IMR-90 (cell line): ENCODE measurements around the gene EEF1AKMT1. TPM values are rescaled to one million over a fixed set of nuclear protein-coding genes. Genes with fewer than 3 reads are reported as not detected.

Experiments used
- ATAC-seq: fragments of 200-7000 bp; cut with Tn5 transposase; 2 replicates; pipeline ENCODE4 v1.9.1; 2020; ENCODE audit warnings: low read depth, mild to moderate bottlenecking, moderate library complexity
- BruUV-seq: library from RNA; stranded (reverse); fragments of 400-500 nt; replicated peaks from 2 replicates; lab custom pipeline; 2021; lab: Mats Ljungman, UMichigan
- CTCF ChIA-PET: fragments of 300-600 bp; formaldehyde crosslinking; extraction: SDS; loops from one replicate; lab custom pipeline; 2021; ENCODE audit warnings: antibody characterized with exemption; lab: Yijun Ruan, JAX
- POLR2A ChIA-PET: fragments of 300-600 bp; sonication (Branson Sonifier 250); formaldehyde crosslinking; loops from one replicate; lab custom pipeline; 2022; ENCODE audit warnings: antibody characterized with exemption; ENCODE audit not compliant: unreplicated experiment; lab: Charles Lee
- DNase-seq: peaks from one replicate; pipeline ENCODE4 v3.0.0; 2013
- H2AFZ ChIP-seq: replicated peaks from 2 replicates; pipeline ENCODE3; 2013; ENCODE audit warnings: low read length, mild to moderate bottlenecking; ENCODE audit not compliant: poor library complexity
- H2AK5ac ChIP-seq: 2 replicates; pipeline ENCODE4 v1.6.1; 2013; ENCODE audit warnings: low read depth, low read length, inconsistent platforms
- H2AK9ac ChIP-seq: replicated peaks from 2 replicates; pipeline ENCODE3; 2013; ENCODE audit warnings: mild to moderate bottlenecking, low read depth, low read length, moderate library complexity; ENCODE audit not compliant: poor library complexity
- H2BK120ac ChIP-seq: 2 replicates; pipeline ENCODE4 v1.6.1; 2013; ENCODE audit warnings: low read depth, low read length, inconsistent platforms
- H2BK15ac ChIP-seq: 3 replicates; pipeline ENCODE4 v1.6.1; 2013; ENCODE audit warnings: low read depth, low read length, inconsistent platforms
- H2BK20ac ChIP-seq: 2 replicates; pipeline ENCODE4 v1.6.1; 2013; ENCODE audit warnings: low read depth, mild to moderate bottlenecking, inconsistent platforms, low read length, moderate library complexity
- H2BK5ac ChIP-seq: 2 replicates; pipeline ENCODE4 v1.6.1; 2013; ENCODE audit warnings: mild to moderate bottlenecking, low read depth, low read length, inconsistent platforms; ENCODE audit not compliant: poor library complexity, severe bottlenecking
- H3K14ac ChIP-seq: replicated peaks from 2 replicates; pipeline ENCODE4 v1.6.1; 2013; ENCODE audit warnings: low read depth, low read length, inconsistent platforms
- H3K18ac ChIP-seq: 2 replicates; pipeline ENCODE4 v1.6.1; 2013; ENCODE audit warnings: low read depth, low read length, control low read depth
- H3K23ac ChIP-seq: 2 replicates; pipeline ENCODE4 v1.6.1; 2013; ENCODE audit warnings: low read depth, low read length, inconsistent platforms
- H3K27ac ChIP-seq: 2 replicates; pipeline ENCODE4 v1.5.1; 2013; ENCODE audit warnings: mild to moderate bottlenecking, control low read depth, low read length; ENCODE audit not compliant: insufficient read depth
- H3K27me3 ChIP-seq: 2 replicates; pipeline ENCODE4 v1.6.1; 2013; ENCODE audit warnings: low read length; ENCODE audit not compliant: control insufficient read depth, insufficient read depth
- H3K36me3 ChIP-seq: 2 replicates; pipeline ENCODE4 v1.6.1; 2013; ENCODE audit warnings: low read length, mixed read lengths; ENCODE audit not compliant: control insufficient read depth, insufficient read depth
- H3K4ac ChIP-seq: 2 replicates; pipeline ENCODE4 v1.6.1; 2013; ENCODE audit warnings: low read depth, low read length, inconsistent platforms
- H3K4me1 ChIP-seq: 2 replicates; pipeline ENCODE4 v1.6.1; 2013; ENCODE audit warnings: low read length, mixed read lengths; ENCODE audit not compliant: control insufficient read depth, insufficient read depth
- H3K4me2 ChIP-seq: 2 replicates; pipeline ENCODE4 v1.6.1; 2013; ENCODE audit warnings: low read depth, mild to moderate bottlenecking, control low read depth, low read length, moderate library complexity
- H3K4me3 ChIP-seq: 2 replicates; pipeline ENCODE4 v1.5.1; 2013; ENCODE audit warnings: low read depth, mild to moderate bottlenecking, control low read depth, low read length, moderate library complexity; ENCODE audit not compliant: insufficient read depth
- H3K56ac ChIP-seq: 2 replicates; pipeline ENCODE4 v1.6.1; 2013; ENCODE audit warnings: low read length, inconsistent platforms; ENCODE audit not compliant: insufficient read depth; ENCODE audit errors: extremely low read depth
- H3K79me1 ChIP-seq, 2 experiments: 2 replicates each; pipeline ENCODE4 v1.6.1; 2013; ENCODE audit warnings: low read length in 2 of 2, inconsistent platforms in 1 of 2, low read depth in 1 of 2
- H3K9ac ChIP-seq: 2 replicates; pipeline ENCODE4 v1.6.1; 2013; ENCODE audit warnings: low read depth, low read length, control low read depth
- H3K9me1 ChIP-seq: 2 replicates; pipeline ENCODE4 v1.6.1; 2013; ENCODE audit warnings: low read length, inconsistent platforms; ENCODE audit not compliant: insufficient read depth
- H3K9me3 ChIP-seq: 2 replicates; pipeline ENCODE4 v1.6.1; 2013; ENCODE audit warnings: low read length; ENCODE audit not compliant: control insufficient read depth, insufficient read depth
- H4K20me1 ChIP-seq: 2 replicates; pipeline ENCODE4 v1.6.1; 2013; ENCODE audit warnings: low read length, inconsistent platforms; ENCODE audit not compliant: insufficient read depth
- H4K5ac ChIP-seq: 2 replicates; pipeline ENCODE4 v1.6.1; 2013; ENCODE audit warnings: mild to moderate bottlenecking, low read depth, low read length, control low read depth
- H4K8ac ChIP-seq, 2 experiments: 2 replicates each; pipeline ENCODE4 v1.6.1; 2013; ENCODE audit warnings: low read depth in 2 of 2, low read length in 2 of 2, control low read depth in 1 of 2, inconsistent platforms in 1 of 2
- H4K91ac ChIP-seq: 2 replicates; pipeline ENCODE4 v1.6.1; 2013; ENCODE audit warnings: low read depth, low read length, inconsistent platforms; ENCODE audit not compliant: insufficient read depth
- CEBPB ChIP-seq: IDR thresholded peaks from 2 replicates; pipeline ENCODE4 v1.6.1; 2012; ENCODE audit warnings: low read depth, low read length, improper control_type of control experiment
- CHD1 ChIP-seq: IDR thresholded peaks from 2 replicates; pipeline ENCODE4 v1.6.1; 2012; ENCODE audit warnings: low read depth, low read length, improper control_type of control experiment
- FOS ChIP-seq: fragments of 150-350 bp; IDR thresholded peaks from 2 replicates; pipeline ENCODE4 v1.6.1; 2016; ENCODE audit warnings: low read depth, low read length
- MAFK ChIP-seq: IDR thresholded peaks from 2 replicates; pipeline ENCODE4 v1.6.1; 2012; ENCODE audit warnings: low read depth, low read length, improper control_type of control experiment
- MAZ ChIP-seq: IDR thresholded peaks from 2 replicates; pipeline ENCODE4 v1.6.1; 2012; ENCODE audit warnings: low read depth, mild to moderate bottlenecking, low read length, improper control_type of control experiment, moderate library complexity, borderline replicate concordance
- MXI1 ChIP-seq: IDR thresholded peaks from 2 replicates; pipeline ENCODE4 v1.6.1; 2012; ENCODE audit warnings: low read depth, mild to moderate bottlenecking, low read length, moderate library complexity, borderline replicate concordance
- POLR2A ChIP-seq: IDR thresholded peaks from 2 replicates; pipeline ENCODE4 v1.6.1; 2012; ENCODE audit warnings: mild to moderate bottlenecking, low read depth, low read length
- RAD21 ChIP-seq: IDR thresholded peaks from 2 replicates; pipeline ENCODE4 v1.6.1; 2012; ENCODE audit warnings: low read length, improper control_type of control experiment
- RCOR1 ChIP-seq: IDR thresholded peaks from 2 replicates; pipeline ENCODE4 v1.6.1; 2012; ENCODE audit warnings: mild to moderate bottlenecking, low read length, improper control_type of control experiment; ENCODE audit not compliant: insufficient replicate concordance
- SMC3 ChIP-seq: fragments of 150-350 bp; IDR thresholded peaks from 2 replicates; pipeline ENCODE4 v1.6.1; 2016; ENCODE audit warnings: low read depth, mild to moderate bottlenecking, antibody characterized with exemption, low read length, moderate library complexity
- USF2 ChIP-seq: fragments of 150-350 bp; IDR thresholded peaks from 2 replicates; pipeline ENCODE4 v1.6.1; 2017; ENCODE audit warnings: mild to moderate bottlenecking, antibody characterized with exemption, low read length, low read depth
- WGBS, 2 experiments: methylation state at CpG; one replicate each; pipeline versions ENCODE4 v1.1.5 to v1.1.7; 2013; ENCODE audit warnings: missing lambda C conversion rate in 2 of 2; ENCODE audit not compliant: insufficient read length in 1 of 2; ENCODE audit errors: extremely low coverage in 2 of 2; 5-methylcytosine and 5-hydroxymethylcytosine counted together
- dilution Hi-C: fragments of 300-500 bp; cut with HindIII; formaldehyde crosslinking; loops from one replicate; pipeline ENCODE4 v1.14.3; 2018; ENCODE audit warnings: low sequenced_read_pairs; ENCODE audit not compliant: unreplicated experiment
- in situ Hi-C: fragments of 300-500 bp; cut with MboI; formaldehyde crosslinking; loops from 3 replicates; pipeline ENCODE4 v1.14.3; 2019; ENCODE audit warnings: low sequenced_read_pairs, inconsistent platforms, mixed read lengths
- intact Hi-C: fragments of 100-400 bp; cut with micrococcal nuclease; formaldehyde crosslinking; loops from 2 replicates; pipeline ENCODE4 v1.10.0; 2022
- polyA plus RNA-seq, 3 experiments: library from polyadenylated mRNA; depleted of rRNA; stranded (reverse); fragments of >200 nt; gene quantifications; 2 replicates each; pipeline ENCODE4 v1.2.3, GENCODE V29; 2012; ENCODE audit warnings: low replicate concordance in 1 of 3
- total RNA-seq: library from RNA; depleted of rRNA; stranded (reverse); fragments of >200 nt; gene quantifications from 2 replicates; pipeline ENCODE4 v1.2.3, GENCODE V29; 2012

EEF1AKMT1 gene
- total and polyA plus RNA-seq, 2 of the 4 experiments (the other 2 are of a cell fraction): 10.0 to 10.6 TPM

GRCh38 chr13:20749377-20749776, 24.4 kb downstream of the EEF1AKMT1 start:
- ChIA-PET POLR2A (no interaction called here), CTCF (no interaction called here)
- no TSS peak for BruUV-seq
- Histone ChIP-seq H2AFZ (no peak overlapping the region), H3K9me1 (no peaks in the 10 kb centered on the region), H3K9me3 (peaks cover 4% of the 10 kb centered on the region), H3K27me3 (no peaks in the 10 kb centered on the region), H4K8ac (no peak overlapping the region), H3K9ac (no peak overlapping the region), H2AK9ac (no peak overlapping the region), H4K5ac (no peak overlapping the region), H4K20me1 (no peaks in the 10 kb centered on the region), H2BK5ac (no peak overlapping the region), H3K4me2 (no peak overlapping the region), H3K56ac (no peak overlapping the region), H3K23ac (no peak overlapping the region), H3K14ac (no peak overlapping the region), H2BK120ac (no peak overlapping the region), H3K18ac (no peak overlapping the region), H2AK5ac (no peak overlapping the region), H2BK20ac (no peak overlapping the region), H3K4me1 (no peaks in the 10 kb centered on the region), H3K27ac (no peak overlapping the region), H3K36me3 (no peaks in the 10 kb centered on the region), H3K4ac (no peak overlapping the region), H2BK15ac (no peak overlapping the region), H4K91ac (no peak overlapping the region), H3K4me3 (no peak overlapping the region), H3K79me1 (no peaks in the 10 kb centered on the region)
- dilution Hi-C loops (no loop called here), in situ Hi-C loops (no loop called here), intact Hi-C loops (no loop called here)
- ATAC-seq (no peak), DNase-seq (no peak)
- TF ChIP-seq MXI1 (no peak), RCOR1 (no peak), USF2 (no peak), FOS (no peak), RAD21 (no peak), SMC3 (no peak), MAZ (no peak), MAFK (no peak), CHD1 (no peak), POLR2A (no peak), CEBPB (no peak)
- no CpG with 5 or more reads among the region's 1 CpG for WGBS, 2 experiments
